Measurements from ENCODE around the gene STARD7. TPM values are rescaled to one million over a fixed set of nuclear protein-coding genes. Genes with fewer than 3 reads are reported as not detected.

STARD7 gene
- total RNA-seq, 2 donors from 2014 or later = 145 to 159 TPM

GRCh38 chr2:96191937-96192670 is 16.5 kb downstream of the STARD7 start:
- H3K9me3 Mint-ChIP-seq = no peaks in the 10 kb centered on the region
- Histone ChIP-seq H3K9me3 (ENCODE audit: control insufficient read depth, low read length) (no peaks in the 10 kb centered on the region), H3K9ac (ENCODE audit: extremely low read depth, low read length, poor library complexity, severe bottlenecking) (no peak overlapping the region), H3K36me3 (ENCODE audit: control insufficient read depth, insufficient read depth, low read length) (peaks cover 76% of the 10 kb centered on the region), H3K4me1 (ENCODE audit: control insufficient read depth, insufficient read depth, low read length) (no peaks in the 10 kb centered on the region), H3K27me3 (ENCODE audit: control insufficient read depth, insufficient read depth, low read length, poor library complexity, severe bottlenecking) (no peaks in the 10 kb centered on the region), H3K27ac (ENCODE audit: low read depth, low read length) (no peak overlapping the region), H3K4me3 (ENCODE audit: low read length) (no peak overlapping the region)
- no peaks in the 10 kb centered on the region for H3K27me3 Mint-ChIP-seq (ENCODE audit: insufficient read depth)
- peaks cover 57% of the 10 kb centered on the region for H3K36me3 Mint-ChIP-seq (ENCODE audit: low read depth)
- no peak overlapping the region for H3K27ac Mint-ChIP-seq
- WGBS, 2 experiments (ENCODE audit: insufficient coverage in 1 of 2, insufficient read length in 1 of 2) = 94 to 98% methylated on average over 9 to 11 of the region's 11 CpGs
- no peak for TF ChIP-seq CTCF (conservative IDR thresholded peaks at IDR 0.05)
- no peak for DNase-seq
- no peak overlapping the region for H3K4me3 Mint-ChIP-seq
- no peaks in the 10 kb centered on the region for H3K4me1 Mint-ChIP-seq

- H3K36me3 ChIP-seq (ENCODE audit: control insufficient read depth, insufficient read depth, low read length) = peaks cover 90% of the 10 kb centered on the region
- no peak overlapping the region for H3K4me3 Mint-ChIP-seq
- no peak overlapping the region for H3K4me3 ChIP-seq (ENCODE audit: low read length)
- no peak for DNase-seq
- H3K9ac ChIP-seq (ENCODE audit: extremely low read depth, low read length, poor library complexity, severe bottlenecking) = no peak overlapping the region
- H3K4me1 Mint-ChIP-seq = no peaks in the 10 kb centered on the region
- no peak for TF ChIP-seq CTCF (conservative IDR thresholded peaks at IDR 0.05)
- no peak overlapping the region for H3K27ac Mint-ChIP-seq
- H3K36me3 Mint-ChIP-seq (ENCODE audit: low read depth) = peaks cover 73% of the 10 kb centered on the region
- no peaks in the 10 kb centered on the region for H3K27me3 Mint-ChIP-seq (ENCODE audit: insufficient read depth)
- no peaks in the 10 kb centered on the region for H3K9me3 Mint-ChIP-seq
- no peak overlapping the region for H3K27ac ChIP-seq (ENCODE audit: low read depth, low read length)
- no peaks in the 10 kb centered on the region for H3K9me3 ChIP-seq (ENCODE audit: control insufficient read depth, low read length)
- 89 to 92% methylated on average over 9 to 12 of the region's 12 CpGs for WGBS, 2 experiments (ENCODE audit: insufficient coverage in 1 of 2, insufficient read length in 1 of 2)
- no peaks in the 10 kb centered on the region for H3K27me3 ChIP-seq (ENCODE audit: control insufficient read depth, insufficient read depth, low read length, poor library complexity, severe bottlenecking)
- H3K4me1 ChIP-seq (ENCODE audit: control insufficient read depth, insufficient read depth, low read length) = no peaks in the 10 kb centered on the region
Observed at GRCh38 chr2:96188821-96189526, 19.7 kb downstream of the STARD7 start.

- no peak for DNase-seq
- no peak overlapping the region for H3K27ac ChIP-seq (ENCODE audit: low read depth, low read length)
- Mint-ChIP-seq H3K4me1 (no peaks in the 10 kb centered on the region), H3K27ac (no peak overlapping the region), H3K27me3 (ENCODE audit: insufficient read depth) (no peaks in the 10 kb centered on the region), H3K4me3 (no peak overlapping the region), H3K9me3 (no peaks in the 10 kb centered on the region), H3K36me3 (ENCODE audit: low read depth) (peaks cover 52% of the 10 kb centered on the region)
- H3K9me3 ChIP-seq (ENCODE audit: control insufficient read depth, low read length) = no peaks in the 10 kb centered on the region
- H3K27me3 ChIP-seq (ENCODE audit: control insufficient read depth, insufficient read depth, low read length, poor library complexity, severe bottlenecking) = no peaks in the 10 kb centered on the region
- H3K9ac ChIP-seq (ENCODE audit: extremely low read depth, low read length, poor library complexity, severe bottlenecking) = no peak overlapping the region
- 93 to 96% methylated on average over 4 to 5 of the region's 5 CpGs for WGBS, 2 experiments (ENCODE audit: insufficient coverage in 1 of 2, insufficient read length in 1 of 2)
- no peak for TF ChIP-seq CTCF (conservative IDR thresholded peaks at IDR 0.05)
- peaks cover 67% of the 10 kb centered on the region for H3K36me3 ChIP-seq (ENCODE audit: control insufficient read depth, insufficient read depth, low read length)
- no peaks in the 10 kb centered on the region for H3K4me1 ChIP-seq (ENCODE audit: control insufficient read depth, insufficient read depth, low read length)
- H3K4me3 ChIP-seq (ENCODE audit: low read length) = no peak overlapping the region
Observed at GRCh38 chr2:96186562-96186961, 22.1 kb downstream of the STARD7 start.

All from endodermal cell (in vitro differentiated cells).